Measurements from ENCODE around the gene NPC1L1. TPM values are rescaled to one million over a fixed set of nuclear protein-coding genes. Genes with fewer than 3 reads are reported as not detected.
"Not testable (repeated sequence)": the region's sequence is repeated elsewhere in the genome, so short reads cannot be mapped to it uniquely, and the experiment has no call there.

NPC1L1 gene
- total RNA-seq, 1 experiment from 2014 or later: not detected

DNA sequence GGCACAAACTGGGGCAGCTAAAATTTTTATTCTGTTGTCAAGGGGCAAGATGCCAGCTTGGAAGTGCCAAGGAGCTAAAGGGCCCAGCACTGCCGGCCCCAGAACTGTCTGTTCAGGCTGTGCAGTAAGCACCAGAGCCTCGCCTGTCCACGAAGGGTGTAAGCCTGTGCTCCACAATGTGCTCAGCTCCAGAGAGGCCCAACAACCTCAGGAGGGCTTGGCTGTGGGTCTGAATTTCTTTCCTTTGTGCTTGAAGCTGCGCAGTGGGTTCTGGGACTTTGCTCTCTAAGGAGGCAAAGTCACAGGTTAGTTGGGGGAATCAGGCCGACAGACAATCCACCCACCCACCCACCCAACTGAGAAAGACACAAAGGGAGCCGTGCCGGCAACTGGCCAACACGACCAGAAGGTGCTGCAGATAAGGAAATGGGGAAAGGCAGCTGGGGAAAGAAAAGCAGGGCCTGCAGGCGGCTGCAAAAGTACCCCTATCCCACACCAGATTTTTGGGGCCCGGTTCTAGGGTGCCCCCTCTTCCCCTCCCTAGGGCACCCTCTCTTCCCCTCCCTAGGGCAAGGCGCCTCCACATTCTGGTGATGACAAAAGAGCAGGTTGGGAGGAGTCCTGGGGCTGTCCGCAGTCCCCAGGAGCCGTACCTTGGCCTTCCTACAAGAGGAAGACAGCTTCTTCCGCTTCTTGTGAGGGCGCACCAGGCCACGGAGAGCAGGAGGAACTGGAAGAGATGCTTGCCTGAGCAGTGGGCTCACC lies 24.8 kb upstream of the NPC1L1 start:
- no peak for DNase-seq (ENCODE audit: low read depth)

- peak; percentile 83 for DNase-seq (ENCODE audit: low read depth)
Observed at GRCh38 chr7:44565097-44565794, 24.1 kb upstream of the NPC1L1 start.

GRCh38 chr7:44564606-44565005 lies 23.5 kb upstream of the NPC1L1 start:
- DNase-seq (ENCODE audit: low read depth): no peak

- DNase-seq (ENCODE audit: low read depth): peak; percentile 16
Observed at GRCh38 chr7:44563171-44563679, 22.1 kb upstream of the NPC1L1 start.

GRCh38 chr7:44562622-44562962 lies 21.5 kb upstream of the NPC1L1 start:
- not testable (repeated sequence) for DNase-seq (ENCODE audit: low read depth)

- peak; percentile 86 for DNase-seq (ENCODE audit: low read depth)
Observed at GRCh38 chr7:44561962-44562621, 21.0 kb upstream of the NPC1L1 start.

GRCh38 chr7:44561481-44561880 lies 20.4 kb upstream of the NPC1L1 start:
- DNase-seq (ENCODE audit: low read depth): no peak

DNA sequence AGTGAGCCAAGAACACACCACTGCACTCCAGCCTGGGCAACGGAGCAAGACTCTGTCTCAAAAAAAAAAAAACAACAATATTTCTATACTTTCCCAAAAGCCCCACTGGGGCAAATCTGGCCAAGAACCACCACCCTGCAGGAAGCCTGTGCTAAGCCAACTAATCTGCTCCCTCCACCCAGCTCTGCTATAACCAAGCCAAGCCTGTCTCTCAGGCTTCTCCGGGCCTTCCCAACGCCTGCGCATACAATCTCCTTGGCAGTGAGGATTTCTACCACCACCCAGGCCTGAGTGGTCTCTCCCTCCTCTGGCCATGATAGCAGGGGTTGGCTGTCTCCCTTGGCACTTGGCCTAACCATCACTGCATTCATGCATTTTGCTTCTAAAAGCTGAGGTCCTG lies 18.4 kb upstream of the NPC1L1 start:
- no peak for DNase-seq (ENCODE audit: low read depth)

- DNase-seq (ENCODE audit: low read depth): no peak
Observed at GRCh38 chr7:44557485-44557884, 16.4 kb upstream of the NPC1L1 start.

- no peak for DNase-seq (ENCODE audit: low read depth)
Observed at GRCh38 chr7:44555350-44555749, 14.2 kb upstream of the NPC1L1 start.

DNA sequence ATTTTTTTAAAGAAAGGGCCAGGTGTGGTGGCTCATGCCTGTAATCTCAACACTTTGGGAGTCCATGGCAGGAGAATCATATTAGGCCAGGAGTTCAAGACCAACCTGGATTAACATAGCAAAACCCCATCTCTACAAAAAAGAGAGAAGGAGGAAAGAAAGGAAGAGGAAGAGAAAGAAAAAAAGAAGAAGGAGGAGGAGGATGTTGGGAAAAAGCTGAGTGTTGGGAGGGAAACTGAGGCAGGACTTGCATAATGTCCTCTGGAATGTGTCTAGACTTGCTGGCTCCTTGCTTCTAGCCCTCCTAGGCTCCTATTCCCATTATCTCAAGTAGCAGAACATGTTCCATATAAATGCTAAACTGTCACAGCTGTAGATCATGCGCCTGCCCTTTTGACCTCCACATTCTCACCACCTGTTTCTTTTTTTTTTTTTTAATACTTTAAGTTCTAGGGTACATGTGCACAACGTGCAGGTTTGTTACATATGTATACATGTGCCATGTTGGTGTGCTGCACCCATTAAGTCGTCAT lies 11.4 kb upstream of the NPC1L1 start:
- DNase-seq (ENCODE audit: low read depth): not testable (repeated sequence)

DNA sequence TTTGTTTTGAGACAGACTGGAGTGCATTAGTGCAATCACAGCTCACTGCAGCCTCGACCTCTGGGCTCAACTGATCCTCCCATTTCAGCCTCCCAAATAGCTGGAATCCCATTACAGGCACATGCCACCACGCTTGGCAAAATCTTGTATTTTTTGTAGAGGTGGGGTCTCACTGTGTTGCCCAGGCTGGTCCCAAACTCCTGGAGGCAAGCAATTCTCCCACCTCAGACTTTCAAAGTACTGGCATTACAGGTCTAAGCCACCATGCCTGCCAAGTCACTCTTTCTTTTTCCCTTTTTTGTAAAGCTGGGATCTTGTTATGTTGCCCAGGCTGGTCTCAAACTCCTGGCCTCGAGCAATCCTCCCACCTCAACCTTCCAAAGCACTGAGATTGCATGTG lies 8.3 kb upstream of the NPC1L1 start:
- DNase-seq (ENCODE audit: low read depth): no peak

- no peak for DNase-seq (ENCODE audit: low read depth)
Observed at GRCh38 chr7:44548893-44549292, 7.8 kb upstream of the NPC1L1 start.

- DNase-seq (ENCODE audit: low read depth): peak; percentile 34
Observed at GRCh38 chr7:44547536-44548231, 6.6 kb upstream of the NPC1L1 start.

- DNase-seq (ENCODE audit: low read depth): peak; percentile 10
Observed at GRCh38 chr7:44541876-44542610, 913 bp upstream of the NPC1L1 start.

- no peak for DNase-seq (ENCODE audit: low read depth)
Observed at GRCh38 chr7:44540592-44541027, 520 bp downstream of the NPC1L1 start.

DNA sequence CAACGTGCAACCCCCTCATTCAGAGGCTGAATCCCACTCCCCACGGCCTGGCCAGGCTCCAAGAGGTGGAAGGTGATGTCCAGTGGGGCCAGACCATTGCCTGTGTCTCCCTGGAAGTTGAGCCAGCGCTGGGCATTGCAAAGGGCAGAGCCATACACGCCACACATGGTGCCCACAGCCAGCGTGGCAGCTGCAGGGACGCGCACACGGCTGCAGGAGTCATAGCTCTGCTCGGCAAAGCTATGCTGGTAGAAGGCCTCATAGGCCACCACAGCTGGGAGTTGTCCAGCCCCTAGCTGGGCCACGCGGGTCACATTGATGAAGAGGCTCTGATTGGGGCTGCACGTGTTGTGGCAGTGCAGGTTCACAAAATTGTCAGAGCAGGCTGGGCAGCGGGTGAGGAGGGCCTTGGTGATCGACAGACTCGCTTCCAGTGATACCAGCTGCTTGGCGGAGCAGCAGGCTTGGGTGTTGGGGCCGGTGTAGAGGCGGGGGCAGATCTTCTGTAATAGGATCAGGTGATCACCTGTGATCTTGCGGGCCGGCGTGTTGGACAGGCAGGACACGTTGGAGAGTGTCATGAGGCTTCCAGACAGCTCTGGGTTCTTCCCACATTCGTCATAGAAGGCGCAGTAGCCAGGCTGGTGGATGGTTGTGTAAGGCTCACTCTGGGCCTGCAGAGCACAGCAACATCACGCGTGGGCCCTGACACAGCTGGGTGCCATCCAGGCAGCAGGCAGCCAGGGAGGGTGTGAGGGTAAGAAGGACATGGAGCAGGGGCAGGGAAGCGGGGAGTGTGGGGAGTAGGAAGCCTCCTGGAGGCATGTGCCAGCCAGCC lies 1.2 kb downstream of the NPC1L1 start:
- no peak for DNase-seq (ENCODE audit: low read depth)

GRCh38 chr7:44538798-44539668 lies 2.1 kb downstream of the NPC1L1 start:
- no peak for DNase-seq (ENCODE audit: low read depth)

All from Daoy (cell line).